Measurements from ENCODE around the gene RAB6A. TPM values are rescaled to one million over a fixed set of nuclear protein-coding genes. Genes with fewer than 3 reads are reported as not detected.

Gene RAB6A
- total and polyA plus RNA-seq, 10 of the 15 experiments (the other 5 are each of a cell fraction or from before 2014, with no cell fraction given), result 9.8 to 107 (median 34.1) TPM

DNA sequence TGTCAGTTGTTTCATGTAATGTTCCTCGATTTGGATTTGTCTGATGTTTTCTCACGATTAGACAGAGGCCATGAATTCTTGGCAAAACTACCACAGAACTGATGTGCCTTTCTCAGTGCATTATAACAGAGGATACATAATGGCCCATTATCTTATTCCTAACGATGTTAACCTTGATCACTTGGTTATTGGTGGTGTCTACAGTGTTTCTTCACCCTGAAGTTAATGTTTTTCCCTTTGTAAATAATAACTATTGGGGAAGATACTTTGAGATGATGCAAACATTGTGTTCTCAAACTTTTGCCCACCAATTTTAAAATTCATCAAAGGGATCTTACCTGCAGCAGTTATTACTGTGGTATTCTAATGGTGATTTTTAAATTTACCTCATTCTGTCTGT, 13.1 kb downstream of the RAB6A start:
- SMC1A ChIA-PET (ENCODE audit: uncharacterized antibody, unreplicated experiment), result interaction anchor here (1.0 kb wide), 1 partner anchor 10 kb away, joined by 3 read pairs; no protein-coding TSS in a partner anchor
- Histone ChIP-seq H3K27ac (ENCODE audit: control insufficient read depth, insufficient read depth) (no peak overlapping the region), H3K4me2 (ENCODE audit: control insufficient read depth, insufficient read depth) (no peak overlapping the region), H2AFZ (ENCODE audit: control insufficient read depth, low read depth, low read length) (no peak overlapping the region), H3K79me2 (ENCODE audit: control insufficient read depth, insufficient read depth, low read length) (peaks cover 56% of the 10 kb centered on the region), H3K9me3 (replicated peaks; ENCODE audit: control insufficient read depth, insufficient read depth, low read length) (no peaks in the 10 kb centered on the region), H3K27me3 (replicated peaks in 1 of 2; ENCODE audit: control insufficient read depth in 2 of 2, insufficient read depth in 2 of 2, low read length in 1 of 2) (no peaks in the 10 kb centered on the region), H4K20me1 (ENCODE audit: control insufficient read depth, insufficient read depth) (no peaks in the 10 kb centered on the region), H3K4me1 (ENCODE audit: control insufficient read depth, insufficient read depth, low read length) (no peaks in the 10 kb centered on the region), H3K9ac (ENCODE audit: control insufficient read depth, insufficient read depth, low read length) (no peak overlapping the region), H3K4me3 (no peak overlapping the region), H3K36me3 (ENCODE audit: control insufficient read depth in 2 of 2, insufficient read depth in 2 of 2, low read length in 1 of 2) (no peaks in the 10 kb centered on the region; a peak in 2 of 4 replicates)
- RAD21 ChIA-PET (ENCODE audit: unreplicated experiment), result no interaction called here
- TSS peak; percentile 37 for BruUV-seq (replicated peaks)
- in situ Hi-C loops (cut with MboI), result no loop called here
- intact Hi-C loops (cut with micrococcal nuclease; ENCODE audit: unreplicated experiment), result no loop called here
- TF ChIP-seq ATF7 (IDR thresholded peaks at IDR 0.05; ENCODE audit: low read depth) (no peak), CREM (IDR thresholded peaks at IDR 0.05; ENCODE audit: low read depth) (no peak), WRNIP1 (IDR thresholded peaks at IDR 0.05; ENCODE audit: borderline replicate concordance, low read depth, low read length) (no peak), FOS (IDR thresholded peaks at IDR 0.05; ENCODE audit: borderline replicate concordance, extremely low read depth, insufficient read length) (no peak), ZNF24 (IDR thresholded peaks at IDR 0.05) (no peak), EZH2 (IDR thresholded peaks at IDR 0.05; ENCODE audit: borderline replicate concordance, control insufficient read depth, low read depth, low read length) (no peak), ASH2L (IDR thresholded peaks at IDR 0.05; ENCODE audit: borderline replicate concordance, low read depth) (no peak), MTA2 (IDR thresholded peaks at IDR 0.05; ENCODE audit: low read depth) (no peak), JUND (IDR thresholded peaks at IDR 0.05; ENCODE audit: low read depth, low read length) (no peak), CHD1 (IDR thresholded peaks at IDR 0.05; ENCODE audit: low read depth, low read length) (no peak), CBX5 (IDR thresholded peaks at IDR 0.05; ENCODE audit: low read depth) (no peak)
- TF ChIP-seq, protein P1, sequence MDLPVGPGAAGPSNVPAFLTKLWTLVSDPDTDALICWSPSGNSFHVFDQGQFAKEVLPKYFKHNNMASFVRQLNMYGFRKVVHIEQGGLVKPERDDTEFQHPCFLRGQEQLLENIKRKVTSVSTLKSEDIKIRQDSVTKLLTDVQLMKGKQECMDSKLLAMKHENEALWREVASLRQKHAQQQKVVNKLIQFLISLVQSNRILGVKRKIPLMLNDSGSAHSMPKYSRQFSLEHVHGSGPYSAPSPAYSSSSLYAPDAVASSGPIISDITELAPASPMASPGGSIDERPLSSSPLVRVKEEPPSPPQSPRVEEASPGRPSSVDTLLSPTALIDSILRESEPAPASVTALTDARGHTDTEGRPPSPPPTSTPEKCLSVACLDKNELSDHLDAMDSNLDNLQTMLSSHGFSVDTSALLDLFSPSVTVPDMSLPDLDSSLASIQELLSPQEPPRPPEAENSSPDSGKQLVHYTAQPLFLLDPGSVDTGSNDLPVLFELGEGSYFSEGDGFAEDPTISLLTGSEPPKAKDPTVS (IDR thresholded peaks at IDR 0.05; ENCODE audit: low read depth, low read length), result no peak
- TF ChIP-seq, protein P2, sequence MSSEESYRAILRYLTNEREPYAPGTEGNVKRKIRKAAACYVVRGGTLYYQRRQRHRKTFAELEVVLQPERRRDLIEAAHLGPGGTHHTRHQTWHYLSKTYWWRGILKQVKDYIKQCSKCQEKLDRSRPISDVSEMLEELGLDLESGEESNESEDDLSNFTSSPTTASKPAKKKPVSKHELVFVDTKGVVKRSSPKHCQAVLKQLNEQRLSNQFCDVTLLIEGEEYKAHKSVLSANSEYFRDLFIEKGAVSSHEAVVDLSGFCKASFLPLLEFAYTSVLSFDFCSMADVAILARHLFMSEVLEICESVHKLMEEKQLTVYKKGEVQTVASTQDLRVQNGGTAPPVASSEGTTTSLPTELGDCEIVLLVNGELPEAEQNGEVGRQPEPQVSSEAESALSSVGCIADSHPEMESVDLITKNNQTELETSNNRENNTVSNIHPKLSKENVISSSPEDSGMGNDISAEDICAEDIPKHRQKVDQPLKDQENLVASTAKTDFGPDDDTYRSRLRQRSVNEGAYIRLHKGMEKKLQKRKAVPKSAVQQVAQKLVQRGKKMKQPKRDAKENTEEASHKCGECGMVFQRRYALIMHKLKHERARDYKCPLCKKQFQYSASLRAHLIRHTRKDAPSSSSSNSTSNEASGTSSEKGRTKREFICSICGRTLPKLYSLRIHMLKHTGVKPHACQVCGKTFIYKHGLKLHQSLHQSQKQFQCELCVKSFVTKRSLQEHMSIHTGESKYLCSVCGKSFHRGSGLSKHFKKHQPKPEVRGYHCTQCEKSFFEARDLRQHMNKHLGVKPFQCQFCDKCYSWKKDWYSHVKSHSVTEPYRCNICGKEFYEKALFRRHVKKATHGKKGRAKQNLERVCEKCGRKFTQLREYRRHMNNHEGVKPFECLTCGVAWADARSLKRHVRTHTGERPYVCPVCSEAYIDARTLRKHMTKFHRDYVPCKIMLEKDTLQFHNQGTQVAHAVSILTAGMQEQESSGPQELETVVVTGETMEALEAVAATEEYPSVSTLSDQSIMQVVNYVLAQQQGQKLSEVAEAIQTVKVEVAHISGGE (CRISPR knock-in tag; IDR thresholded peaks at IDR 0.05), result no peak
- DNase-seq (ENCODE audit: low read depth, low spot score) (no peak), ATAC-seq (no peak), FAIRE-seq (no peak)
- CTCF ChIA-PET, result no interaction called here
- POLR2A ChIA-PET, result interaction anchor here (1.1 kb wide), 1 partner anchor 11 kb away, joined by 7 read pairs; no protein-coding TSS in a partner anchor
- 96% methylated on average over 3 of the region's 3 CpGs for WGBS (ENCODE audit: insufficient coverage, insufficient replicate concordance, low lambda C conversion rate, missing lambda C conversion rate)

Data from GM12878 (cell line).